H1 (cell line): ENCODE data around the gene AQP12A. TPM values are rescaled to one million over a fixed set of nuclear protein-coding genes. Genes with fewer than 3 reads are reported as not detected.

Source experiments
- CTCF ChIA-PET: fragments of 300-600 bp; sonication (Branson Sonifier 250); formaldehyde crosslinking; loops from one replicate; lab custom pipeline; 2021; ENCODE audit not compliant: partially characterized antibody; lab: Charles Lee
- POLR2A ChIA-PET: fragments of 300-600 bp; sonication (Branson Sonifier 250); formaldehyde crosslinking; loops from one replicate; lab custom pipeline; 2021; ENCODE audit warnings: inconsistent platforms; ENCODE audit not compliant: partially characterized antibody; lab: Charles Lee
- DNase-seq, 2 experiments: peaks; one replicate each; pipeline versions ENCODE4 v3.0.0 to v3.0.0-alpha.2; 2010 to 2022; ENCODE audit warnings: low spot score in 2 of 2, low read depth in 1 of 2, mixed read lengths in 1 of 2
- FAIRE-seq: peaks from 2 replicates; lab custom pipeline; 2011; peaks lifted over from hg19 to GRCh38; lab: Jason Lieb, UNC
- H2AFZ ChIP-seq: 2 replicates; pipeline ENCODE4 v1.8.1; 2012; ENCODE audit warnings: low read length, inconsistent platforms
- H2AK5ac ChIP-seq: 2 replicates; pipeline ENCODE4 v1.6.1; 2013; ENCODE audit warnings: low read depth, low read length
- H2BK120ac ChIP-seq: replicated peaks from 2 replicates; pipeline ENCODE3; 2013; ENCODE audit warnings: low read depth, low read length, inconsistent platforms
- H2BK12ac ChIP-seq: 2 replicates; pipeline ENCODE4 v1.6.1; 2013; ENCODE audit warnings: low read depth, low read length
- H2BK15ac ChIP-seq: 2 replicates; pipeline ENCODE4 v1.6.1; 2013; ENCODE audit warnings: low read length
- H2BK20ac ChIP-seq: 2 replicates; pipeline ENCODE4 v1.6.1; 2013; ENCODE audit warnings: low read length
- H2BK5ac ChIP-seq: 2 replicates; pipeline ENCODE4 v1.6.1; 2013; ENCODE audit warnings: low read depth, low read length
- H3K14ac ChIP-seq: 2 replicates; pipeline ENCODE4 v1.6.1; 2013; ENCODE audit warnings: inconsistent platforms; ENCODE audit not compliant: insufficient read length
- H3K18ac ChIP-seq: 2 replicates; pipeline ENCODE4 v1.6.1; 2013; ENCODE audit warnings: low read length; ENCODE audit errors: extremely low read depth
- H3K23ac ChIP-seq: 2 replicates; pipeline ENCODE4 v1.6.1; 2013; ENCODE audit warnings: inconsistent platforms; ENCODE audit not compliant: insufficient read length
- H3K23me2 ChIP-seq: 2 replicates; pipeline ENCODE4 v1.6.1; 2013; ENCODE audit warnings: low read depth, low read length
- H3K27ac ChIP-seq: 2 replicates; pipeline ENCODE4 v1.6.1; 2011; ENCODE audit warnings: low read depth, low read length, inconsistent platforms
- H3K27me3 ChIP-seq, 4 experiments: replicated peaks in 1 of 4; 1 replicate in 1 of 4; 2 replicates in 3 of 4; pipeline versions ENCODE4 v1.6.1 to v1.8.1; 2011 to 2013; ENCODE audit warnings: low read length in 3 of 4, mild to moderate bottlenecking in 3 of 4, inconsistent platforms in 2 of 4, mixed read lengths in 2 of 4, moderate library complexity in 1 of 4; ENCODE audit not compliant: control insufficient read depth in 3 of 4, insufficient read depth in 3 of 4; ENCODE audit errors: extremely low read depth in 1 of 4
- H3K36me3 ChIP-seq, 4 experiments: 2 replicates each; pipeline versions ENCODE4 v1.6.1 to v1.8.1; 2011 to 2013; ENCODE audit warnings: mild to moderate bottlenecking in 4 of 4, low read length in 3 of 4, moderate library complexity in 2 of 4, control low read depth in 1 of 4, inconsistent platforms in 1 of 4; ENCODE audit not compliant: insufficient read depth in 4 of 4, control insufficient read depth in 2 of 4
- H3K4ac ChIP-seq: replicated peaks from 2 replicates; pipeline ENCODE3; 2013; ENCODE audit warnings: low read length, low read depth, mixed read lengths, inconsistent platforms; ENCODE audit not compliant: insufficient read length
- H3K4me1 ChIP-seq, 4 experiments: replicated peaks in 1 of 4; 1 replicate in 1 of 4; 2 replicates in 3 of 4; pipeline versions ENCODE4 v1.6.1 to v1.8.1; 2011 to 2013; ENCODE audit warnings: low read length in 3 of 4, inconsistent platforms in 2 of 4, mixed read lengths in 1 of 4; ENCODE audit not compliant: insufficient read depth in 4 of 4, control insufficient read depth in 3 of 4
- H3K4me2 ChIP-seq, 2 experiments: 2 replicates each; pipeline versions ENCODE4 v1.6.1 to v1.8.1; 2011 to 2013; ENCODE audit warnings: low read depth in 2 of 2, low read length in 2 of 2, control low read depth in 1 of 2, inconsistent platforms in 1 of 2, mild to moderate bottlenecking in 1 of 2; ENCODE audit not compliant: insufficient read depth in 1 of 2
- H3K4me3 ChIP-seq, 4 experiments: fragments of 200-600, 300-600 bp in 1 of 4; sonication (generic), shearing (Covaris generic), sonication (Bioruptor Twin) in 1 of 4; 2 replicates each; pipeline versions ENCODE4 v1.5.1 to v1.8.1; 2011 to 2016; ENCODE audit warnings: low read length in 4 of 4, low read depth in 3 of 4, control low read depth in 2 of 4, inconsistent platforms in 2 of 4, mild to moderate bottlenecking in 2 of 4, mixed read lengths in 1 of 4, moderate library complexity in 1 of 4; ENCODE audit not compliant: insufficient read depth in 2 of 4; ENCODE audit errors: extremely low read depth in 1 of 4
- H3K56ac ChIP-seq: replicated peaks from 2 replicates; pipeline ENCODE3; 2013; ENCODE audit warnings: low read depth, mild to moderate bottlenecking, mixed read lengths, low read length, inconsistent platforms; ENCODE audit not compliant: insufficient read length
- H3K79me1 ChIP-seq: 2 replicates; pipeline ENCODE4 v1.6.1; 2013; ENCODE audit warnings: low read depth, low read length, control low read depth
- H3K79me2 ChIP-seq, 2 experiments: 2 replicates each; pipeline versions ENCODE4 v1.6.1 to v1.8.1; 2012 to 2013; ENCODE audit warnings: low read length in 2 of 2, mild to moderate bottlenecking in 2 of 2, inconsistent platforms in 1 of 2; ENCODE audit not compliant: insufficient read depth in 2 of 2, control insufficient read depth in 1 of 2
- H3K9ac ChIP-seq, 4 experiments: replicated peaks in 1 of 4; 1 replicate in 1 of 4; 2 replicates in 3 of 4; pipeline versions ENCODE4 v1.6.1 to v1.8.1; 2011 to 2013; ENCODE audit warnings: low read depth in 3 of 4, low read length in 3 of 4, control low read depth in 2 of 4, mild to moderate bottlenecking in 2 of 4, moderate library complexity in 2 of 4, inconsistent platforms in 1 of 4; ENCODE audit errors: extremely low read depth in 1 of 4
- H3K9me3 ChIP-seq, 2 experiments: 2 replicates each; pipeline versions ENCODE4 v1.6.1 to v1.8.1; 2012 to 2013; ENCODE audit warnings: mild to moderate bottlenecking in 2 of 2, moderate library complexity in 2 of 2, control low read depth in 1 of 2, inconsistent platforms in 1 of 2, low read depth in 1 of 2, low read length in 1 of 2, mixed read lengths in 1 of 2; ENCODE audit not compliant: insufficient read depth in 2 of 2
- H4K20me1 ChIP-seq, 2 experiments: replicated peaks in 1 of 2; 2 replicates each; pipeline versions ENCODE3 to v1.8.1; 2011 to 2013; ENCODE audit warnings: inconsistent platforms in 2 of 2, low read length in 2 of 2, mild to moderate bottlenecking in 1 of 2; ENCODE audit not compliant: insufficient read depth in 2 of 2, control insufficient read depth in 1 of 2
- H4K5ac ChIP-seq: 2 replicates; pipeline ENCODE4 v1.6.1; 2013; ENCODE audit warnings: low read length, low read depth, mixed read lengths, inconsistent platforms; ENCODE audit not compliant: insufficient read length
- H4K8ac ChIP-seq: 2 replicates; pipeline ENCODE4 v1.8.0; 2013; ENCODE audit warnings: mild to moderate bottlenecking, moderate library complexity, low read length, inconsistent platforms; ENCODE audit not compliant: insufficient read depth; ENCODE audit errors: extremely low read depth
- H4K91ac ChIP-seq: replicated peaks from 2 replicates; pipeline ENCODE3; 2013; ENCODE audit warnings: low read length, mixed read lengths, inconsistent platforms; ENCODE audit not compliant: insufficient read length
- CTCF ChIP-seq, 3 experiments: IDR thresholded peaks; 1 replicate in 2 of 3; 2 replicates in 1 of 3; pipeline versions ENCODE4 v1.5.1 to v1.6.1; 2011; ENCODE audit warnings: low read length in 3 of 3, mild to moderate bottlenecking in 3 of 3, inconsistent platforms in 2 of 3, low read depth in 1 of 3, moderate library complexity in 1 of 3; ENCODE audit not compliant: insufficient read depth in 1 of 3; ENCODE audit errors: control extremely low read depth in 1 of 3
- GTF2F1 ChIP-seq: IDR thresholded peaks from 2 replicates; pipeline ENCODE4 v1.6.1; 2012; ENCODE audit warnings: low read depth, low read length, improper control_type of control experiment, borderline replicate concordance
- RAD21 ChIP-seq, 2 experiments: IDR thresholded peaks in 1 of 2; conservative IDR thresholded peaks in 1 of 2; 2 replicates each; pipeline ENCODE4 v1.6.1; 2011; ENCODE audit warnings: low read depth in 2 of 2, low read length in 2 of 2, improper control_type of control experiment in 1 of 2, inconsistent platforms in 1 of 2, mild to moderate bottlenecking in 1 of 2, moderate library complexity in 1 of 2
- WGBS, 2 experiments: shearing (Covaris generic) in 1 of 2; methylation state at CpG; one replicate each; pipeline versions ENCODE4 v1.1.6 to v1.1.7; 2013 to 2015; ENCODE audit warnings: low lambda C conversion rate in 2 of 2, mixed read lengths in 2 of 2, inconsistent platforms in 1 of 2, low coverage in 1 of 2, missing lambda C conversion rate in 1 of 2; ENCODE audit not compliant: insufficient replicate concordance in 2 of 2, insufficient coverage in 1 of 2, insufficient read length in 1 of 2; ENCODE audit errors: extremely low coverage in 1 of 2, missing lambda C conversion rate in 1 of 2; 5-methylcytosine and 5-hydroxymethylcytosine counted together
- polyA plus RNA-seq, 7 experiments: library from polyadenylated mRNA; depleted of rRNA in 3 of 7; stranded (reverse) in 5 of 7; unstranded in 2 of 7; fragments of >200 nt in 5 of 7; fragments of 200-250 nt in 2 of 7; gene quantifications; 1 replicate in 5 of 7; 2 replicates in 1 of 7; 4 replicates in 1 of 7; pipeline versions ENCODE4 v1.2.1 to v1.2.3, GENCODE V29; 2011 to 2013; ENCODE audit warnings: missing spikeins in 2 of 7, mixed read lengths in 2 of 7
- total RNA-seq: library from RNA; stranded (reverse); fragmentation: NEBNext Ultra II Directional; extraction: Animal tissue kit (Norgen Biotek cat#: 25700); gene quantifications from 2 replicates; pipeline ENCODE4 v1.2.1, GENCODE V29; 2021

Gene AQP12A
- total and polyA plus RNA-seq, 2 of the 8 experiments (the other 6 are each of a cell fraction or from before 2014, with no cell fraction given): not detected

- no peaks in the 10 kb centered on the region for H3K79me2 ChIP-seq
- 85% methylated on average over 10 of the region's 13 CpGs; no CpG with 5 or more reads in 1 of the 2 experiments for WGBS, 2 experiments
- H3K27me3 ChIP-seq: no peaks in the 10 kb centered on the region
- FAIRE-seq (no peak), DNase-seq (peak in 1 of 2 experiments; percentile 54)
- no peak overlapping the region for H2AFZ ChIP-seq
- no peak overlapping the region for H2BK5ac ChIP-seq
- H3K4ac ChIP-seq: no peak overlapping the region
- H4K8ac ChIP-seq: no peak overlapping the region
- H2AK5ac ChIP-seq: no peak overlapping the region
- ChIA-PET CTCF (interaction anchor here (0.9 to 2.3 kb wide), 9 partner anchors 9 to 327 kb away, joined by 3 to 6 read pairs (median 4); no protein-coding TSS in a partner anchor), POLR2A (interaction anchor here (0.8 to 2.6 kb wide), 11 partner anchors 11 to 46 kb away, joined by 3 to 17 read pairs (median 5); no protein-coding TSS in a partner anchor)
- H3K14ac ChIP-seq: no peak overlapping the region
- no peak overlapping the region for H4K91ac ChIP-seq
- no peak overlapping the region for H2BK15ac ChIP-seq
- H3K18ac ChIP-seq: no peak overlapping the region
- no peaks in the 10 kb centered on the region for H3K4me1 ChIP-seq
- no peak overlapping the region for H3K56ac ChIP-seq
- H3K36me3 ChIP-seq: peaks cover 37 to 94% (median 75%) of the 10 kb centered on the region in 4 experiments
- no peak overlapping the region for H4K5ac ChIP-seq
- no peak overlapping the region for H3K4me2 ChIP-seq
- no peak overlapping the region for H3K27ac ChIP-seq
- no peaks in the 10 kb centered on the region for H3K9me3 ChIP-seq
- H3K9ac ChIP-seq: no peak overlapping the region
- H3K23ac ChIP-seq: no peak overlapping the region
- no peak overlapping the region for H2BK20ac ChIP-seq
- no peaks in the 10 kb centered on the region; the same call in none of the 2 replicates for H3K79me1 ChIP-seq
- TF ChIP-seq RAD21 (IDR thresholded peaks at IDR 0.05 in 1 of 2, conservative IDR thresholded peaks at IDR 0.05 in 1 of 2; ENCODE audit: low read depth in 2 of 2, low read length in 2 of 2) (0 out of 4 replicates have a peak, but pooled peaks of 1 of the 2 experiments have one; percentile 16), CTCF (IDR thresholded peaks at IDR 0.05; ENCODE audit: control extremely low read depth in 1 of 3, insufficient read depth in 1 of 3, low read depth in 1 of 3, low read length in 3 of 3) (peak in 2 of 3 experiments; percentile 20 to 39; a peak in 2 of 4 replicates), GTF2F1 (no peak)
- H4K20me1 ChIP-seq: peaks cover 13 to 16% of the 10 kb centered on the region in 2 experiments
- H3K23me2 ChIP-seq: no peaks in the 10 kb centered on the region
- H2BK12ac ChIP-seq: no peak overlapping the region
- H2BK120ac ChIP-seq: no peak overlapping the region
- H3K4me3 ChIP-seq: no peak overlapping the region
Observed at GRCh38 chr2:240742602-240743095, 51.0 kb downstream of the AQP12A start.
